GM19023 (cell line): ENCODE data around the gene ZNF343.
"Not testable (repeated sequence)": the region's sequence is repeated elsewhere in the genome, so short reads cannot be mapped to it uniquely, and the experiment has no call there.

Experiments
- ATAC-seq: cut with Tn5 transposase; IDR thresholded peaks from one replicate; pipeline ENCODE4 v1.9.1; 2021; ENCODE audit warnings: mild to moderate bottlenecking, moderate library complexity; ENCODE audit not compliant: unreplicated experiment

ZNF343 gene

DNA sequence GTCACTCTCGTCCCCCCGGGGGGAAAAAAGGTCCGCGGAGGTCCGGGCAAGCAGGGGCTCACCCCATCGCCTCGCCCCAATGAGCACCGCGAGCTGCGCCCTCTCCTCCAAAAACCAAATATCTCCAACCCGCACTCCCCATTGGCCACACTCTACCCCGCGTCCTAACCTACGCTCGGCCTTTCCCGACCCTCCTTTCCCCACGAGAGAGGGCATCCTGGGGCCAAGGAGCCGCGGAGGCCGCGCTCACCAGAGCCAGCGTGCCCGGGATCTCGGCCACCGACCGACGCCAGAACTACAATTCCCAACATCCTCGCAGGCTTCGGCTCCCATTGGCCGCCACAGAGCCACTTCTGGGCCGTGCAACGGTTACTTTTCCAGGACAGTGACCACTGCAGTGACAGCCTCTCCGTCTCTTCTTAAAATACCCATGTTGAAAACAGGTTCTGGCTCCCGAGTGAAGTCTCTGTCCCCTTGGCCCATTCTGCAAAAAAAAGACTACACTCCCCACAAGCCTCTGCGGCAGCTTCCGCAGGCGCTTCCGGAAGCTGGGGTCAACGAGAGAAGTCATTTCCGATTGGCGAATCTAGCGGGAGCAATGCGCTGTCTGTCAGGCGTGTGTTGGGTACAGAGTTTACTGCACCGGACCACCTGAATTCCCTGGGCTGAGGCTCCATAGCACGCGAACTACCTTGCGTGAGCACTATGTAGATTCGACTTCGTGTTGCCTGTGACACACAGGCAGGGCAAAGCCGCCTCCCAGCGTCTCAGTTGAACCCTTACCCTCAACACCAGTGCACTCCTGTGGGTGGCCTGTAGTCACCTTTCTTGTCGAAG, at the start of gene ZNF343:
TSS of gene ZNF343 (minus strand) at position 285 of the 837 bp plus-strand sequence. CDS start 15,020 bp downstream, outside the sequence.
- peak; percentile 94 for ATAC-seq

DNA sequence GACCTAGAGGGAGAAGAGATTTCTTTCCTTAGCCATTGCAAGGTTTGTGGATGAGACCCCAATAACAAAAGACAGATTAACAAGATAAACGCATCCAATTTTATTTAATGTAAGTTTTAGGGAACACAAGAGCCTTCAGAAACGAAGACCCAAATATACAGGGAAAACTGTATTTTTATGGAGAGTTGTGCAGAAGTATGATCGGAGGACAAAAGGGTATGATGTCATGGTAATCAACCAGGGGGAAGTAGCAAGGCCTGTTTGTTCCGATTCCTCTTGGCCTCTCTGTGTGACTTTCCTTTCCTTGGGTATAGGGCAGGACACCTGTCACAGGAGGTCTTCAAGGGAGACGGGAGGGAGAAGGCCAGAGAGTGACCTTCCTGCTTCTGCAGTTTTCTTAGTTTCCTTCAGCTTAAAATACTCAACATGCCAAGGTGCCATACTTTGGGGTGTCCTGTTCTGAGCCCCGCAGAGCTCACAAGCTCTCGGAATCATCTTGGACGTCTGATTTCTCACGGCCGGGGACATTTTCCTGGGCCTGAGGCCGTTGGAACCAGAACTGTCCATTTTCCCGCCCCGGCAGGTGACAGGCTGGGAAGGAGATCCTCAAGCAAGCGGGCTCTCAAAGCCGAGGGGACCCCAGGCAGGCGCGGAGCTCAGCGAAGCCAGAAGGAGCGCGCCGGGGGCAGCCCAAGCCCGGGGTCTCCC, 49.3 kb upstream of the ZNF343 start:
- no peak for ATAC-seq

DNA sequence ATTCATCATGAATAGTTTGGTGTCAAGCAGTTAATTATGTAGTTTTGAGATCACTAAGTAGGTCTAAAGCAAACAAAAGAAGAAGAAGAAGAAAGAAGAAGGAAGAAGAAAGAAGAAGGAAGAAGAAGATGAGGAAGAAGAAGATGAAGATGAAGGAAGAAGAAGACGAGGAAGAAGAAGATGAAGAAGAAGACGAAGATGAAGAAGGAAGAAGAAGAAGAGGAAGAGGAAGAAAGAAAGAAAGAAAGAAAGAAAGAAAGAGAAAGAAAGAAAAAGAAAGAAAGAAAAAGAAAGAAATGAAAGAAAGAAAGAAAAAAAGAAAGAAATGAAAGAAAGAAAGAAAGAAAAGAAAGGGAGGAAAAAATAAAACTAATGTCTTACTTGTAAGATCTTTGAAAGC, 36.9 kb upstream of the ZNF343 start:
- no peak for ATAC-seq

DNA sequence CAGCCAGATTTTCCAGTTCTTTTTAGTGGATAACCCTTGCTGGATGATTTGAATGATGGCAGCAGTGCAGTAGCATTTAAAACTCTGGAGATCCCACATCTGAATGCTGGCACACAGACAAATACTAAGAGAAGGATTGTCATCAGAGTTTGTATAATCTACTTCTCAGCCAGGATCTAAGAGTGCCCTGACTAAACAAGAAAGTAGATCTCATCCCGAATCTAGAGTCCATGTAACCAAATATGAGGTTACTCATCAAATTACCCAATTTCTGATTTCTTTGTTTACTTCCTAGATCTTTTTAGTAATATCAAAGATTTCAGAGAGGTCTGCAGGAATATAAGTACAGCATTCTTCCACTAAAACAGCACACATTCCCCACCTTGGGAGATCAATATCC, 35.5 kb upstream of the ZNF343 start:
- ATAC-seq: no peak

DNA sequence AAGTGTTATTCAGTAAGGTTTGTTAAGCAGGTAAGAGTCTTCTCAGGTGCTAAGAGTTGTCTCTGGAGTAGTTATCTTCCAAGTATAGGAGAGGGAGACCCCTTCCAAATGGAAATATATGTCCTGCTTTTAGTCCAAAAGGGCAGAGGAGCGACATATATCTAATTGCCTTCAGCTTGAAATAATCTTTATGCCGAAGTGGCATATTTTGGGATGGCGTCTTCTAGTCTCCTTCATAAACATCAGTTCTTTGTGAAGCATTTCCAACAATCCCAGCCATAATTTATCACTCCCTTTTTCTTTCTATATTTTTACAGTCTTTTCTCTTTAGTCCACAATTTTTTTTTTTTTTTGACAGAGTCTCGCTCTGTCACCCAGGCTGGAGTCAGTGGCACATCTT, 33.6 kb upstream of the ZNF343 start:
- no peak for ATAC-seq

DNA sequence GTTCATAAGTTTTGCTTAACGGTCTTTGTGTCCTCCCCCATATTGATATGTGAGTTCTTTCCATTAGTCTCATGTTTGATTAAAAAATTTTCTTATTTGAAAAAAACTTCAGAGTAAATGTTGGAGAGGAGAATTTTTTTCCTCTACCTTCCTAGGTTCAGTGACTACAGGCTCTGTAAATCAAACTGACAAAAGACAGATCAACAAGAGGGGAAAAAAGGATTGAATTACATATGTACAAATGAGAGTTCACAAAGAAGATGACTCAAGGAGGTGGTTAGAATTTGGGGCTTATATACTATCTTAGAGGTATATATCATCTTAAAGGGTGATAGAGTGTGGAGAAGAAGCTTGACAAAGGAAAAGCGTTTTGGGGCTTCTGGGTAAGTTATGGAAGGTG, 33.2 kb upstream of the ZNF343 start:
- no peak for ATAC-seq

DNA sequence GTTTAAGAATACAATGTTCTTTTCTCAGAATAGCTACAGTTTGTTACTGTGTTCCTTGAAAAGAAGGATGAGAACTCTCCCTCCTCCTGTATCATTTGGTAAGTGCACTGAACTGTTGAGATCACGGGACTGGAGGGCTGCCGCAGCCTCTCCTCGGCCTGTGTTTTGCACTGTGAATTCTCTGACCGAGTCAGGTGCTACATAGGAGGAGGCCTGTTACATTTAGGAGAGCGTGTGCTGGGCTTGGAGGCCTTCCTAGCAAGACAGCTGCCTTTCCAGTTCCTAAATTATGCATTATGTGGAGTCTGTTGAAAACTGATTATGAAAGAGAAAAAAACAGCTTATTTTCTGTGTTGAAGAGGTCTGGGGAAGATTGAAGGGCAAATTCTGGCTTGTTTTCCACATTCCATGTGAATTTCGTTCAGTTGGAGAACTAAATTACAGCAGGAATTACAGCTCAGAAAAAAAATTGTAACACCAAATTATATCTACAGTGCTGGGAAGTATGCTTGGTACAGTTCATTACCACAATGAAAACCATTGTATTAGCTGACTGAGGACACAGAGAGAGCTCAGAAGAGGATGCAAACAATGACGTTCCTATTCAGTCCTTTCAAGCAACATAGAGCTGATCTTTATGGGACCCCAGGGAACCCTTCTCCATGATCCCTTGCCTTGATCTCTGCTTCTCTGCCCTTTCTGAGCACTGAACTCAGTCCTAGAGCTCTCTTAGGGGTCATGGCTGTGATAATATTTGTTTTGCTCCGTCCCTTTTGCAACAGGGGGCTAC, 30.4 kb upstream of the ZNF343 start:
- no peak for ATAC-seq

DNA sequence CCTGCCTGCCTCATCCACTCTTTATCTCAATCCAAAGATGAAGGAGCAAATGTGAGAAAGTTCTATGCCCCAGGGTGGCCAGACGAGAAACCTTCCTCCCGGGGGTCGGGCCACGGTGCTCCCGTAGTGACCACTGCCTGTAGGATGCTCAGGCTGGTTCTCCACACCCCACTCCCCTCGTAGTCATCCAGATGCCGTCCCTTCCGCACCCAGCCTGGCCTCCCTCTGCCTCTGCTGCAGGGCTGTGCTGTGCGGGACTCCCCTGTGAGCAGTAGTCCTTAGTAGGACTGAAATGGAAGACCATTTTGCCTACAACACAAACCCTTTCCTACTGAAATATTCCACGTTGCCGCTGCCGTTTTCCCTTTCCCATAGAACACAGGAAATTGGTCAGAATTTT, 29.6 kb upstream of the ZNF343 start:
- ATAC-seq: no peak

DNA sequence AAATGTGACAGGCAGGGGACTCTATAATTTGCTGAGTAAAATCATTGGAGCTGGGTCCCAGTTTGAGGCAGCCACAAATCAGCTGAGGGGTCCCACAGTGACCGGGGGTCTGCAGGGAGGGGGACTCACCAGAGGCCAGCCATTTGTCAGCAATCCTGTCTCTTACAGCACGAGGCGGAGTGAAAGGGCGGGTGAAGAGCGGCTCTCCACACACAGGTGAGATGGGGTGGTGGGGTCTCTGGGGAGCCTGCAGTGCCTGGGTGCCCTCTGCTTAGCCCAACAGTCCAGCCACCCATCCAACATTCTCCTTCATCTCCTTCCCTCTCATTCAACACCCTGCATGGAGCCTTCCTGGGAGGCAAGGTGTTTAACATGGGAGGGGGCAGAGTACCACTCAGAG, 28.4 kb upstream of the ZNF343 start:
- ATAC-seq: no peak

DNA sequence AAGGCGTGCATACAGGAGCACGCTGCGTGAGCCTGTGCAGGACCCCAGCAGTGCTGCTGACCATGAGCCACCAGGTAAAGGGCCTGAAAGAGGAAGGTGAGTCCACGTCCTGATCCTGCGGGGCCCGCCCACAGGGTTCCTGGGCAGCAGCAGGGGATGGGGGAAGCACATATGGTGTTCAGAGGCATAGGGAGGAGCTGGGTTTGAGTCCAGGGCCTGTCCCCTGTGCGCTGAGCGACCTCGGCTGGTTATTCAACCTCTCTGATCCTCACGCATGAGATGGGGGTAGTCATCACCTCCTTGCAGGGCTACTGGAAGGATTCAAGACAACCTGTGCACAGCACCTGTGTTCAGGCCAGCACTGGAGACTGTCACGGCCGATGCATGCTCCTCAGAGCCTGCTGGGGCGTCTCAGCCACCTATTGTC, 27.9 kb upstream of the ZNF343 start, which contains the start of gene TMC2:
TSS of gene TMC2 (plus strand) at position 14 of the 427 bp plus-strand sequence. CDS start at position 63, 49 bp downstream.
- ATAC-seq: no peak

DNA sequence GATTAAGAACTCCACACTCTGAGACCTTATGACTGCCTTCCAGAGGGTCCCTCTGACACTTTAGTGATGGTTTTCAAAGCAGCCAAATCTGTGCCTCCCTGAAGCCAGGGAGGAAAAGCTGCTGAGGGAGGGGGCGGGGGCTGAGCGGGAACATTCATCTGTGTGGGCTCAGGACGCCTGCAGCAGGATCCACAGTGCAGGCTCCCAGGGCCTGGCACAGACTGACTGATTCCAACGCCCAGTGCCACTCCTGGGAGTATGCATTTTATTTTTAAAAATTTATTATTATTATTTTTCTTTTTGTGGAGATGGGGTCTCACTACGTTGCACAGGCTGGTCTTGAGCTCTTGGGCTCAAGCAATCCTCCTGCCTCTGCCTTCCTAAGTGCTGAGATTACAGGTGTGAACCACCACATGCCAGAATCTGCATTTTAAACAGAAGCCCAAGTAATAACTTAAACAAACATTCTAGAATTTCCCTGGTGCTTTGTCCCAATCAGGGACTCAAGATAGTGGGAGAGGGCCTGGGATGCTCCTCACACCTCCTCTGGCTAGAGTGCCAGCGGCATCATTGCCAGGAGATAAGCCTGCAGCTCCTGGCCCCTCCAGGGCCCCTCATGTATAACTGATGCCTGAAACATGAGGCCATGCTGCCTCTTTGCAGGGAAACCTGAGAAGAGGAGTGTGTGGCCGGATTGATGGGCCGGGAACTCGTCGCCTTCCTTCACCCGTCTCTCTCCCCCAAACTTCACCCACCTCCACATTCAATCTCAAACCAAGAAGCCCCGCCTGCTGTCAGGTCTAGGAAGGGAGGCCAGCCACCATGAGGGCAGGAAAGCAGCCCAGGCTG, 27.2 kb upstream of the ZNF343 start:
- ATAC-seq: no peak

DNA sequence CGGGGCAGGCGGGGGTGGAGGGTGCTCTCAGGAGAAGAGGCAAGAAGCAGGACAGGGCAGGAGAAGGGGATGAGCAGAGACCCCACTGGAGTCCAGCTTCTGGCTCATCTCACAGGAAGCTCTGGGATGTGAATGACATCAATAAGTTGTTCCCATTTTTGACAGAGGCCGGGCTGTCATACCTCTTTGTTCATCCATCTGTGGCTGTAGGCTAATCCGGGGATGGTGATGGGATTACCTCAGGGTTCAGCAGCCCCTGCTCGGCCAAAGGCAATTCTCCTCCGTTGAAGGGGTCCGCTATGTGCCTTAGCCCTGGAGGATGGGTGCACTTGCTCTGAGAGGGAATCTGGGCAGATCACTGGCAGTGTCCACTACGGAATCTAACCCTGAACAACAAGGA, 24.4 kb upstream of the ZNF343 start:
- ATAC-seq: no peak

DNA sequence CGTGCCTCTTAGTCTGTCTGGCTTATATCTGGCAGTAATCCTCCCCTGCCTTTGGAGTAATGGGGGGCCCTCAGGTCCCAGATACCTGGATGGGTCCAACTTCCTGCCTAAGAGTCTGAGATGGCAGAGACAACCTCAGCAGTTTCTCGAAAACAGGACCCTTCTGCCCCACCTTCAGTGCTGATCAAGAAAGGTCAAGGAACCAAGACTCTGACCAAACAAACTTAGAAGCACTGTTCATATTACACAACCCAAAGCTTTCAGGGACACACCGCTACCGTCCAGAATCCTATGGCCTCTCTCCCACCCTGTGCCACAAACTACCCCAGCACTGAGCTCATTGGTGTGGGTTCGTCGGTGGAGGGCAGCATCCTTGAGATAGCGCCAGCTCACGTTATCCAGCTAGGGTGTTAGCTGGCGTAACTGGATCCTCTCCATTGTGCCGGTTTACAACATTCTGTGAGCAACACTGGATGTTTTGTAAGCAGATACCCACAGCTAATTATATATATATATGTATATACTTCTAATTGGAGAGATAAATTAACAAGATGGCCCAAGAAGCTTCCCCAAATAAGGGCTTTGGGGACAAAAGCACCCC, 20.1 kb upstream of the ZNF343 start:
- ATAC-seq: no peak

DNA sequence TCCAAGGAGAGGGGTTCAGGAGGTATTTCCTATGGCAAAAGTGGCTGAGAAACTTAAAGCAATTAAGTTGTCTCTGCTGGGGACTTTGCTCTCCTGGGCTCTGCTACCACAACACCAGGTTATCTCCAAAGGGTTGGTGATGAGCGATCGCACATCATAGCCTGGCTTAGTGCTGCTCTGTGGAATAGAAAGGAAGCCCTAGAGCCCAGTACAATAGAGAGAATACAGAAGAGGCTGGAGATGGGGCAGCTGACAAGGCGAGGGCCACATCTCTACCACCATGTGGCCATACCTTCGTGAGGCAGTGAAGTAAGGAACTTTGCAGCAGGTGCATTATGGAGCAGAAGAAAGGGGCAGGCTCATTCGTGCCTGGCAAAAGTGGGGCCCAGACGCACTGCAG, 19.0 kb upstream of the ZNF343 start:
- ATAC-seq: no peak

DNA sequence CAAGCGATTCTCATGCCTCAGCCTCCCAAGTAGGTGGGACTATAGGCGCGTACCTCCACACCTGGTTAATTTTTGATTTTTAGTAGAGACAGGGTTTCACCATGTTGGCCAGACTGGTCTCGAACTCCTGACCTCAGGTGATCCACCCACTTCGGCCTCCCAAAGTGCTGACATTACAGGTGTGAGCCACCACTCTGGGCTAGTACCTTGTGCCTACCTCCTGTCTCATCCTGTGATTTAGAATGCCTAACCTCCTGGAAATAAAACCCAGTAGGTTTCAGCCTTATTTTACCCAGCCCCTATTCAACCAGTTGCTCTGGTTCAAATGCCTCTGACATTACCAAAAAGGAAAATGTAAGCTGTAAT, 17.5 kb upstream of the ZNF343 start:
- ATAC-seq: not testable (repeated sequence)

DNA sequence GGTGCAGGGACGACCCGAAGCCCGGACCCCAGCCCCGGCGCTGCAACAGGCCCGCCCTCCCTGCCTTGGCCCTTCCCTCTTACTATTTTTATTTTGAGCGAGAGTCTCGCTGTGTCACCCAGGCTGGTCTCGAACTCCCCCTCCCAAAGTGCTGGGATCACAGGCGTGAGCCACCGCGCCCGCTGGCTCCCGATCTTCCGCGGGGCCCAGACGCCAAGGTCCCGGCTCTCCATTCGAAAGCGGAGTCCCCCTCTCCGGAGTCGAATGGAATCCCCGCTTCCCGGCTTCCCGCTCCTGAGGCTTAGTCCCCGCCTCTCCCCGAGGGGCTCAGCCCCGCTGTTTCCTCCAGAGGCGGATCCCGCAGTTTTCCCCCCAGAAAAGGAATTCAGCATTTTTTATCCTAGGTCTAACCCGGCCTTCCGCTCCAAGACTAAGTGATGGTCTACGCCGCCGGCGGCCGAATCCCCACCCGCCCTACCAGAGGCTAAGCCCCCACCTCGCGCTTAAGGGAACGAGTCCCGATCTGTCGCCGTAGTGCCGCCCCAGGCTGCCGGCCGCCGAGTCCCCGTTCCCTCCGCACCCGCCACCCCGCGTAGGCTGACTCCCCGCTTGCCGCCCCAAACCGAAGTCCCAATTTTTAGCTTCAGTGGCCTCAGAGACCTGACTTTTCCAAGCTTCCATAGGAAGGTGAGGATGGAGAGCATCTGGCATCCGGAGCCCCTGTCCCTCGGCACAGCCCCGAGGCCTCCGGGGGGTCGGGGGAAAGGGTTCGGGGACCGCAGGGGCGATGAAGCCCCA, 16.2 kb upstream of the ZNF343 start:
- ATAC-seq: peak; percentile 52

DNA sequence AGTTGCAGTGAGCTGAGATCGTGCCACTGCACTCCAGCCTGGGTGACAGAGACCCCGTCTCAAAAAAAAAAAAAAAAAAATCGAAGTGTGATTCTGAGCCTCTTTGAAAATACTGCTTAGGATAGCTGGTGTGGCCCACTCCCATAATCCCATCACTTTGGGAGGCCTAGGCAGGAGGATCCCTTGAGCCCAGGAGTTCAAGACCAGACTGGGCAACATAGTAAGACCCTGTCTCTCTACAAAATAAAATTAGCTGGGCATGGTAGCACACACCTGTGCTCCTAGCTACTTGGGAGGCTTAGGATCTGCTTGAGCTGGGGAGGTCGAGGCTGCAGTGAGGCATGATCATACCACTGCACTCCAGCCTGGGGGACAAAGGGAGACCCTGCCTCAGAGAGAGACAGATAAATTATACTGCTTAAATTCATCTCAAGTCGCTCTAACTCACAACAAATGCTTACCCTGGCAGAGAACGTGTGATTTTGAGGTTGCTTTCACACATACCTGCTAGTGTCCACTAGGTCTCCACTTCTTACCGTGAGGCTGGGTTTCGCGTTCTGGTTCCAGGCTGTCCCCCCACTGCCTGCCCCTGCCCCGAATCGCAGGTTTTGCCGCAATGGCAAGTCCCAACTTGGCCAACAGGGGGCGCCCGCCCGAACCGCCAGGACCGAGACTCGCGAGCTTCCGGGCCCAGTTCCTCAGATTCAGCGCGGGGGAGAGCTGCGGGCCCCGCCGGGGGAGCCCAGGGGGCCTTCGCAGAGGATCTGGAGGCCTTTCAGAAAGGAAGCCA, 15.4 kb upstream of the ZNF343 start:
- peak; percentile 65 for ATAC-seq

DNA sequence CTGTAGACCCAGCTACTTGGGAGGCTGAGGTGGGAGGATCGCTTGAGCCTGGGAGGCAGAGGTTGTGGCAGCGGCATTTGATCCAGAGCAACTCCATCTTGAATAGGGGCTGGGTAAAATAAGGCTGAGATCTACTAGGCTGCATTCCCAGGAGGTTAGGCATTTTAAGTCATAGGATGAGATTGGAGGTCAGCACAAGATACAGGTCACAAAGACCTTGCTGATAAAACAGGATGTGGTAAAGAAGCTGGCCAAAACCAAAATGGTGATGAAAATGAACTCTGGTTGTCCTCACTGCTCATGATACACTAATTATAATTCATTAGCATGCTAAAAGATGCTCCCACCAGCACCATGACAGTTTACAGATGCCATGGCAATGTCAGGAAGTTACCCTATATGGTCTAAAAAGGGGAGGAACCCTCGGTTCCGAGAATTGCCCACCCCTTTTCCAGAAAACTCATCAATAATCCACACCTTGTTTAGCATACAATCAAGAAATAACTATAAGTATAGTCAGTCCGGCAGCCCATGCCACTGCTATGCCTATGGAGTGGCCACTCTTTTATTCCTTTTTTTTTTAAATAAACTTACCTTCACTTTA, 14.2 kb upstream of the ZNF343 start:
- not testable (repeated sequence) for ATAC-seq
